HG03432 (cell line): ENCODE results near the gene FGF3.

Experiments
- ATAC-seq: cut with Tn5 transposase; IDR thresholded peaks from one replicate; pipeline ENCODE4 v1.9.1; 2021; ENCODE audit warnings: mild to moderate bottlenecking, moderate library complexity; ENCODE audit not compliant: unreplicated experiment

The FGF3 gene

DNA sequence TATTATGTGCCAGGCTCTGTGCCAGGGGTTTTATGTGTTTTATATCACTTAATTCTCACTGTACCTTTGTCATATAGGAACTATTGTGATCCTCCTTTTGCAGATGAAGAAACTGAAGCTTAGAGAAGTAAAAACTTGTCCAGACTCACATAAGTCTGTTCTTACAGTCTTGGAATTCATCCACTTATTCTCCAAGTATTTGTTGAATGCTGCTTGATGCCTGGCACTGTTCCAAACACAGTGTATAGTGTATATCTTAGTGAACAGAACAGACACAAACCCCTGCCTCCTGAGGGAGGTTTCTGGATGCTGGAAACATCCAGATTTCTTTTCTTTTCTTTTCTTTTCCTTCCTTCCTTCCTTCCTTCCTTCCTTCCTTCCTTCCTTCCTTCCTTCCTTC is 29.0 kb upstream of the FGF3 start:
- ATAC-seq = no peak

DNA sequence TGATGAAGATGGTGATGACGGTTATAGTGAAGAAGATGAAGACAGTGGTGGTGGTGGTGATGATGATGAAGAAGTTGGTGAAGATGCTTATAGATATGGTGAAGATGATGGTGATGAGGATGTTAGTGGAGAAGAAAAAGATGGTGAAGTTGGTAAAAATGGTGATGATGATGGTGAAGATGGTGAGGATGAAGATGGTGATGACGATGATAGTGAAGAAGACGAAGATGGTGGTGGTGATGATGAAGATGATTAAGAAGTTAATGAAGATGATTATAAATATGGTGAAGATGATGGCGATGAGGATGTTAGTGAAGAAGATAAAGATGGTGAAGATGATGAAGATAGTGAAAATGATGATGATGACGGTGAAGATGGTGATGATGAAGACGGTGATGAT is 25.2 kb upstream of the FGF3 start:
- ATAC-seq = no peak

DNA sequence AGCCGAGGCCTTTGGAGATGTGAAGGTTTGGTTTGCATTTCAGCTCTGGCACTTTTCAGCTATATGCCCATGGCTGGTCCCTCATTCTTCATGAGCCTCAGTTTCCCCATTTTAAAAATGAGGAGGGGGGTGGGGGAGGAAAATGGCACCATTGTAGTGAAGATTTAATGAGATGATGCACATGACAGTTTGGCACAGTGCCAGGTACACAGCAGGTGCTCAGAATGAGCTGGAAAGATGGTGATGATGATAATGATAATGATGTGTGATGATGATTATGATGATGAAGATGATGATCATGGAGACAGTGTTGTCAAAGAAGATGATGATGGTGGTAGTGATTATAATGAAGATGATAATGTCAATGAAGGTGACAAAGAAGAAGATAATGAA is 24.3 kb upstream of the FGF3 start:
- no peak for ATAC-seq

DNA sequence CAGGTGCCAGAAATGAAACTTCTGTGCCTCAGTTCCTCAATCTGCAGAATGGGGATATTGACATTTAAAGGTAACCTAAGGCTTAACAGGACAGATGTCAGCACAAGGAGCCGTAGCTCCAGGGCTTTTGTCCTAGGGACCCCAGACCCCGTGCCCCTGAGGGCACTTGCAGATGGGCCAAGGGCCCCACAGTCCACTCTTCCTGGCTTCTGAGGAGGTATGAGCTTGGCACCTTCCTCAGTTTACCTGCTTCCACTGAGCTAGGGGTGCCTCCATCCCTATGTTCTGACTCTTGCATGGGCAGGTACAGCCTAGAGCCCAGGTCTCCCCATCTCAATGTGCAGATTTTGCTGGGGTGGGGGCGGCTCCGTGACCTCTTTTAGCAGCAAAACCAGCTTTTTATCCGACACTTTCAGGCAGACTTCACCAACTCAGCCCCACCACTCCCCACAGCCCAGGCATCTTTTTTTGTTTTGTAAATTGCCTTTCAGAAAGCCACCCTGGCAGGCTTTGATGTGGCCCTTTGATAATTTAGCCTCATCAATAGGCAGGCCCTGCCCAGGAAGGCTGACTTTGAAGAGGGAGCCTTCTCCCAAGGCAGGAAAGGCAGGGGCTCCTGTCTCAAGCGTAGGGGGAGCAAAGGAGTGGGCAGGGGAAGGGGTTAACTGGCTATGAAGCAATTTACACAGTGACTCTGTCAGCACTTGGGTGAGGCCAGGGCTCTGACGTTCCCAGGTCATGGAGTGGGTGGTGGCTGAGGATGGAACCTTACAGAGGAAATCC is 23.7 kb upstream of the FGF3 start:
- no peak for ATAC-seq

DNA sequence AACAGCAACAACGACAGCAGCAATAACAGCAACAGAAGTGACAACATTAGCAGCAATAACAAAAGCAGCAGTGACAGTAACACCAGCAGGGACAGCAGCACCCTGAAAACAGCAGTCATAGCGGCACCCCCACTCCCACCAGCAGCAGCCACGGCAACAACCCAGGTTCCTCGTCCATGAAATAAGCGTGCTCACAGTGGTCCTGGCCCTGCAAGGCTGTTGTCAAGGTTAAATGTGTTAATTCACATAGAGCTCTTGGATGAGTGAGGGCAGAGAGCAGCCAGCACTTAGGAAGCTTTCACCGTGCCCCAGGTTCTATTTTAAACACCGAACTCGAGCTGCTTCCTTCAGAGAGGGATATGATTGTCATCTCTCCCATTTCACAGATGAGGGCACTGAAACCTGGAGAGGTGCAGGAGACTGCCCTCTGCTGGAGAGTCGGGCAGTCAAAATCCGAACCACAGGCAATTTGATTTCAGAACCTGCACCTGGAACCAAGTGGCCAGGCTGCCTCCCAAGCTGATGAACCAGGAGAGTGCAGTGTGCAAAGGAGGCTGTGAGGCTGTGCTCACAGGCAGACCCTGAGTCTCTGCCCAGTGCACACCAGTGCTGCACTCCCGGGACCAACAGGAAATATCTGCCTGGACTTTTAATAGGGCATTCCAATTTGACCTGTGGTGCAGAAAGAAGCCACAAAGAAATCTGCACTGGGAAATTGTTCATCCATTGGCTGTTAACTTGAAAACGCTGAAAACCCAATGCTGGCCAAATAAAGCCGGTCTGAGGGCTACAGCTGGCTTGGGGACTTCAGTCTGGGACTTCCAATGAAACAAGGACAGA is 22.9 kb upstream of the FGF3 start:
- no peak for ATAC-seq

DNA sequence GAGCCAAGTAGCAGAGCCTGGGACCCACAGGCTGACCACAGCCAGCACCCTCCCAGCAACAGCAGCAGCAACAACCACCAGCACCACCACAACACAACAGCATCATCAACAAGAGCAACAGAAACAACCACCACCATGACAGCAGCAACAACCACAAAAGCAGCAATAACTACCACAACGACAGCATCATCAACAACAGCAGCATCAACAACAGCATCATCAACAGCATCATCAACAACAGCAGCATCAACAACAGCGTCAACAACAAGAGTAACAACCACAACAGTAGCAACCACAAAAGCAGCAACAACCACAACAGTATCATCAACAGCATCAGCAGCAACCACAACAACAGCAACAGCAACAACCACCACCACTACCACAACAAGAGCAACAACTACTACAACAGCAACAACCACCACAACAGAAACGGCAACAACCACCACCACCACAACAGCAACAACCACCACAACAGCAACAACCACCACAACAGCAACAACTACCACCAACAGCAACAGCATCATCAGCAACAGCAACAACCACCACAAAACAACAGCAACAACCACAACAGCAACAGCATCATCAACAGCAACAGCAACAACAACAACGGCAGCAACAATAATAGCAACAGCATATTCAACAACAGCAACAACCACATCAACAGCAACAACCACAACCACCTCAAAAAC is 22.1 kb upstream of the FGF3 start:
- ATAC-seq = no peak

DNA sequence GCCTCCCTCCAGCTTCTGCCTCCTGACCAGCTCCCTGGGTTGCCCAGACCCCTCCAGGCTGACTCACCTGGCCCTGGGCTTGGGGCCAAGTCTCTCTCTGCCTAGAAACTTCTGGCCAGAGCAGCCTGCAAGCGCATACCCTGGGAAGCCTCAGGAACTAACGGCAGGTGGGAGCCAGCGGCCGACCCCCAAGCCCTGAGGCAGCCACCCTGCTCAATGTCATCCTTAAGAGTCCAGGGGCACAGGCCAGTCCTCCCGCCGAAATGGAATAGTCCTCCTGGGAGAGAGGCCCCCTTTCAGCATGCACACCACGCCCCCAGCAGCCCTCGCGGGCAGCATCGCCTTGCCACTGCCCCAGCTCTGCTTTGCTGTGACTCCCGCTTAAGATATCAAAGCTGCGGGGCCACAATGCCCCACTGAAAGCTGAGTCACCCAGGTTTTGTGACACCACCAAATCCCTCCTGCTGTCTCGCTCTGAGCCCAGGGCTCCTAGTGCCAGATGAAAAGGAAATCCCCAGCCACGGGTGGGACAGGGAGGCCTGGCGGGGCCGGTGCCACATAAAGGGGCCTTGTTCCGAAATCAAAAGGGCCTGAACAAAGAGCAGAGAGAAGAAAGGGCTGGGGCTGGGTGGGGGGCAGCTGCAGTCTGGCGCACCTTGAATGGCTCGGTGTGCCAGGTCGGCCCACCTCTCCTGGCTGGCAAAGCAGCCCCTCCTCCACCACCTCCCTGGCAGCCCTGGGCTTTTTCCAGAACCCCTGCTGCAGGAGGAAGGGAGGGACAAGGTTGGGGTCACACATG is 21.4 kb upstream of the FGF3 start:
- no peak for ATAC-seq

DNA sequence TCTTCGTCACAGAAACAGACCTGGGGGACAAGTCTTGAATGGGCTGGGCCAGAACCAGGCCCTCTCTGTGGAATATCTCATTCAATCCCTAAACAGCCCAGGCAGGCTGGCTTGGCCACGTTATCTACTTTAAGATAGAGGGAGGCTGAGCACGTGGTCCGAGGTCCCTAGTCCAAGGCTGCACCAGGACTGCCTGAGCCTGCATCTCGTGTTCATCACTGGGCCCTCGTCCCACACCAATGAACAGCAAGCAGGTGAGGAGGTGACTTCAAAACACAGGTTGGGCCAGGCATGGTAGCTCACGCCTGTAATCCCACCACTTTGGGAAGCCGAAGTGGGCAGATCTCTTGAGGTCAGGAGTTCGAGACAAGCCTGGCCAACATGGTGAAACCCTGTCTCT is 20.3 kb upstream of the FGF3 start:
- ATAC-seq = no peak

DNA sequence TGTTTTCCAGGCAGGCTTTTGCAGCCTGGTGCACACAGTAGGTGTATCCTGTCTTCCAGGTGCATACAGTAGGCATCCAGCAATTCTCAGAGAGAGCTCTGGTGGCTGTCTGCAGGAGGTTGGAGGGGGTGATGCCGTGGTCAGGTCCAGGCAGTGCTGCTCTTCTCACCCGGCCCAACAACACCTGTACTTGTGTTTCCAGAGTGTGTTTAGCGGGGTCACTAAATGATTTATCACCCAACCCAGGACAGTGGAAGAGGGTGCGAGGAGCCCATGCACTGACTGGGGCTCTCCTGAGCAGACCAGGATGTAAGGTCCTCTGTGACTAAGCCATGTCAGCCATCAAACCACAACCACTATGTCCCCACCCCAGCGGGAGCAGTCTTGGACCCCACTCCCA is 18.6 kb upstream of the FGF3 start:
- ATAC-seq = no peak

DNA sequence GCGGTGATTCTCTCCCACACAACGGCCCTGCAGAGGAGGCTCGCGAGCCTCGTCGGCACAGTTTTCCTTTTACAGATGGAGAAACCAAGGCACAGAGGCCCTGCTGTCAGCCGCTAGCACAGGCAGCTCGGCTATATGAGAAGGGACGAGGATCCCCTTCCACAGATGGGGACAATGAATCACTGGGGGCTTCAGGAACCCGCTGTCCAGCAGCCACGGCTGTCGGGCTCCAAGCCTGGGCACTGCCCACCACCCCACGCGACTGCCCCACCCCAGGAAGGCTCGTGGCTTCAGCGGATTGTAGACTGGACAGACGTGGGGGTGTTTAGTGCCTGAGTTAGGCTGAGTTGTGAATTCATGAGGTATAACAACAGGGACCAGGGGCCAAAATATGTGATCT is 17.2 kb upstream of the FGF3 start:
- ATAC-seq = no peak

DNA sequence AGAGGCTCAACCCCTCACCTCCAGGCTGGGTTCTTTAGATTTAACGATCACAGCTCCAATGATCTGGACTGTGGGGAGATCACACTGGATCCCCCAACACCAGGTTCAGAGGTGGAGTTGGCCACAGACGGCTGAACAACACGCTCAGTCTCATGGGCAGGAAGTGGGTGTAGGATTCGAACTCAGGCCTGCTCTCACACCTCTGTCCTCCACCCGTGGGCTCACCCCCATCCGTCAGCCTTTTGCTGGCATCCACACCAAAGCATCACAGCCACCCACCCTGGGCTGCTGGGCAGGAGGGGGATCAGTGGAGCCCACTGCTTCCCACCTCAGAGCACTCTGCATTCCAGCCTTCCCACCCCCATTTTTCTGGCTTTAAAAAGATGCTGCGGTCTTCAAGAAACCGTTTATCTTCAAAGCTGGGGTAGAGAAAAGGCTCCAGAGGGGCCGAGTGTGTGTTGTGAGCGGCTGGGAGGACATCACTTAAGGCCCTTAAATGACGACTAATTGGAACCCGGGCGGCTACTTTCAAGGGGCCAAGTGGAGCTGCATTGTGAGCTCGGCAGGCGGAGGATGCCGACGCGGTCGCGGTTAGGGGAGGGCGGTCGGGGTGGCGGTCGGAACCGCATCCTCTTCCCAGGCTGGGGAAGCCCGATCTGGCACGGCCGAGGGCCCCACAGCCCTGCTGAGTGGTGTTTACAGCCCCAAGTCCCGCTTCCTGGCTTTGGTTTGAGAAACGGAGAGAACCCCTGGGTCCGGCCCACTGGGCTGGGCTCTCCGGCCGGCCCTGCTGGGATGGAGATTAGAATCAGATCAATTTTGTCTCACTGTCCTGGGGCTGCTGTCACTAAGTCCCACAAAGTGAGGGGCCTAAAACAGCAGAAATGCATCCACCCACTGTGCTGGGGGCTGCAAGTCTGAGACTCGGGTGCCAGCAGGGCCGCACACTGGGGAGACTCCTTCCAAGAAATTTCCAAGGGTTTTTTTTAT is 15.9 kb upstream of the FGF3 start:
- no peak for ATAC-seq

DNA sequence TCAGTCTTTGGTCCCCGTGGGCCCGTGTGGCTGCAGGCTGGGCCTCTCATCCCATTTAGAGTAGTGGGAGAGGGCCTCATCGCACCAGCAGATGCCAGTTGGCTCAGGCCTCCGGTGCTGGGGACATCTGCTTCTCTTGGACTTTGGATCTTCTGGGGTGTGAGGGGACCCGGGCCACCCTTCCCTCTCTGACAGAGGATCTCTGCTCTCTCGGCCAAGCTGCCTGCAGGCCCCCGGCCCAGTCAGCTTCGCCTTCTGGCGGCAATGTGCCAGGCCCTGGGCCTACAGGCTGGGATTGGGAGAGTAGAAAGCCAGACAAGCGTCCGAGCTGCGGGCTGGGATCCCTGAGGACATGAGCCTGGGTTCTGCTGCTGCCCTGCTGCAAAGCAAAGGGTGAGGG is 15.0 kb upstream of the FGF3 start:
- ATAC-seq = no peak

DNA sequence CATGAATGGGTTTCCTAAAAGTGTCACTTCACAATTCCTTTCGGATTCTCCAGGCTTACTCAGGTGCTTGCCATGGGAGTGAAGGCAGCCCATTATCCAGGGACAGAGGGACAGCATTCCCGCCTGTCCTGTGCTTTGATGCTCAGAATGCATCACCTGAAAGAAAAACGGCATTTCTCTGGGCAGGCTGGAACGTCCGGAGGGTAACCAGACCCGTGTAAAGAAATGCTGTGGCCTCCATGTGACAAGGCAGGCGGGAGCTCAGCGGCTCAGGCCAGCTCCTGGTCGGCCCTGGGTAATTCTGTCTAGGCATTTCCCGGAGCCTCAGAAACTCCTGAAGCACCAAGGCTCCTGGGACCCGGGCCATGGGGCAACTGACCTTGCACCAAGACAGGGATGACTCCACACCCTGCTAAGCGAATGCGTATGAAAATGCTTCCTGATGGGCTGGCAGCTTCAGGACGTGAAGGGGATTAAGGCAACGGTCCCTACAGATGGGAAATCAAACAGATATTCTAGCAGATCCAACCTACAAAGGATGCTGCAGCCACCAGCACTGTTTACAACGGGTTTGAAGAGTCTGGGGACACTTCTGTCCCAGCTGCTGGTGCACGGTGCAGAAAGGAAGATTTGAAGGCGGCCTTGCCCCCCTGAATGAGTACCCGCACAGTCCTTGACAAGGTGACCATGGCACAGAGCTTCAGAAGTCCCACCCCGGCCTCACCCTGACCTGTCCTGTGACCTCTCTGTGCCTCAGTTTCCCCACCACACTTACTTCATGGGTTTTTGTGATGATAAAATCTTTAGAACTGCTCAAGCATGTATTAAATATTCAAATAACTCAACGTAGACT is 13.6 kb upstream of the FGF3 start:
- ATAC-seq = no peak

DNA sequence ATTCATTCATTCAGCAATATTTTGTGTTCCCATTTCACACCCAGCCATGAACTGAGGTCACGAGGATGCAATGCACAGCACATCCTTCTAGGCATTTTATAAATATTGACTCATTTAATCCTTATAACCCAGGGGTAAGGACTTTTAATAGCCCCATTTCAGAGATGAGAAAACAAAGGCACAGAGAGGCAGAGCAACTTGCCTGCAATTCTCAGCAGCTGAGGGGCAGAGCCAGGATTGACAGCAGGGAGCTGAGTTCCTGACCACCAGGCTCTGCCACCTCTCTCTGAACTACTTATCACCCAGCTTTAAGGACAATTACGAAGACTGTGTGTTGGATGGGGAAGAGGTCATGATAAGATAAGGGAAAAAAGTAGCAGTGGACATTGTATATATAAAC is 12.8 kb upstream of the FGF3 start:
- no peak for ATAC-seq

DNA sequence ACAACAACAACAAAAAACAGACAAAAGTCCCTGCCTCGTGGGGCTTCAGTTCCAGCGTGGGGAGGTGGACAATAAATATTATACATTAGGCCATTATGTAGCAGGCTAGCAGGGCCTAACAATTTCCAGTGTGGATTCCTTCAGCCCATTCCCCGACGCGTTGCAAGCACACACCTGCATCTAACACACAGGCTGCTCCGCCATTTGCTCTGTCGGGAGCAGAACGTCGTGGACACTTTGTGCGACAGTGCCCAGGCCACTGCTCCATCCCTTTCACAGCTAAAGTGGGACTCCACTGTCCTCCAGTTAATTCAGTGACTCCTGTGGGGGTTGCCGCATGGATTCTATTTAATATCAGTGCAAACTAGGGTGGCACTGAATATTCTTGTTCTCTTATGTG is 10.9 kb upstream of the FGF3 start:
- ATAC-seq = no peak

DNA sequence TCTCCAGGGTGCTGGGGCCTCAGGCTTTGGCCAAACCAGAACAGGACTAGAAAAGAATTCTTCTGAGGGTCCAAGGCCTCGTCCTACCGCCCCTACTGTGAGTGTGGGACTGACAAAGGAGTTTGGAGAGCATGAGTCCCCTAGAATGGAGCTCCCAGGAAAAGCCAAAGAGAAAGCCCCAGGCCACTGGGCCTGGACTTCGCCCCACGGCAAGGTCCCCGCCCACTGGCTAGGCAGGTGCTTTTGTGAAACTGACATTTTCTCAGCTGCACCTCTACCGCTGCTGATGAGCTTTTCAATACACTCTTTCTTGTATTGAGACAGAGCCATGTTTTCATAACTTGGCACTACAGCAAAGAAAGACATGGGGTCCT is 9.7 kb upstream of the FGF3 start:
- ATAC-seq = no peak

DNA sequence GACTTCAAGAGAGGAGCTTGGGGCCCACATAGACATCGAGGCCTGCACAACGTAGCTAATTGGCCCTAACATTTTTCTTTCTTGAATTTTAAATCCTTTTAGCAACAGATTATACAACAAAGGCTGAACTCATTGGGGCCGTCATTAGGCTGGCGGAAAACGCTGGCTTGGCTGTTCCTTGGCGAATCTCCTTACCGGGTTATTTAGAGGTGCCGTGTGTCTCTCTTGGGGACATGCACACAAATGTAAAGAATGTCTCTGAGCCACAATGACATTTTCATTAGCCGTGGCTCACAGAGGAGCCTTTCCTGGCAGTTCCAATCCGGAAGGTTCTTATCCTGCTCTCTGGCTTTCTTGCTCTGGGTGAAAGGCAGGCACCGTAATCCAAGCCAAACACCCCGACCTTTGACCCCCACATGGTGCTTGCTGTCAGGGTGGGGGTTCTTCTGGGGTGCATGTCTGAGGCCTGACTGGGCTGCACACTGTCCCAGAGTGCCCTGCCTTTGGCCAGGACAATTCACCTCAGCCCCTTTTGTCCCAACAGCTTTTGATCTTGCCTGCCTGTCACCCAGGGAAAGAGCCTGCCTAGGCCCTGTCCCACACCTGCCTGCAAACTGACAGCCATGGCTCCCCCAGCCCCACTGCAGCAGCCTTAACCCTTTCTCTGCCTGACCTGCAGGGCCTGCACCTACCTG is 9.2 kb upstream of the FGF3 start:
- no peak for ATAC-seq

DNA sequence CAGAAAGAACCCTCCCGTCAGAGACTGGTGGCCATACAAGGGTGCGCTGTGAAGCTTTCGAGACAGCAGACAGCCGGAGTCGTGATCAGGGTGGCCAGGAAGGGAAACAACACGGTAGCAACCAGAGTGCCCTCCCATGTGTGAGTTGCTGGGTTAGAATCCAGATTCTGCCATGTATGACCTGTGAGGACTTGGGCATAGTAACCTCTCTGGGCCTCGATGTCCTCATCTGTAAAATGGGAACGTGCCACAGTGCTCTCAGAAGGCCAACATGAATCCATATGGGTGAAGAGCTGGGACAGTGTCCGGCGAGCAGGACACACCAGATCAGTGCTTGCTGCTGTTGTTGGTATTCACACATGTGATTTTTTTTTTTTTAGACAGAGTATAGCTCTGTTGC is 7.6 kb upstream of the FGF3 start:
- no peak for ATAC-seq
